GM12878 (cell line): Measurements from ENCODE around the gene TTC39A. TPM values are rescaled to one million over a fixed set of nuclear protein-coding genes. Genes with fewer than 3 reads are reported as not detected.

Experiments used
- ATAC-seq: fragments of 200-7000 bp; cut with Tn5 transposase; 3 replicates; pipeline ENCODE4 v1.9.1; 2020; ENCODE audit warnings: mild to moderate bottlenecking, moderate library complexity
- BruUV-seq: library from RNA; stranded (reverse); fragments of 400-500 nt; replicated peaks from 2 replicates; lab custom pipeline; 2021; lab: Mats Ljungman, UMichigan
- CTCF ChIA-PET: fragments of 300-600 bp; sonication (Branson Sonifier 250); formaldehyde crosslinking; extraction: SDS; loops from one replicate; lab custom pipeline; 2021; ENCODE audit warnings: inconsistent platforms; lab: Yijun Ruan, JAX
- POLR2A ChIA-PET: fragments of 350-600 bp; formaldehyde crosslinking; extraction: SDS; loops from one replicate; lab custom pipeline; 2021; ENCODE audit warnings: inconsistent platforms; lab: Charles Lee
- RAD21 ChIA-PET: fragments of 300-600 bp; sonication (Branson Sonifier 250); formaldehyde crosslinking; loops from one replicate; lab custom pipeline; 2023; ENCODE audit warnings: antibody characterized with exemption; ENCODE audit not compliant: unreplicated experiment; lab: Charles Lee
- SMC1A ChIA-PET: fragments of 300-600 bp; sonication (Branson Sonifier 250); formaldehyde crosslinking; loops from one replicate; lab custom pipeline; 2023; ENCODE audit not compliant: unreplicated experiment, uncharacterized antibody; lab: Charles Lee
- DNase-seq: peaks from one replicate; pipeline ENCODE4 v3.0.0-alpha.2; 2011; ENCODE audit warnings: low read depth, low spot score
- FAIRE-seq: peaks from 3 replicates; lab custom pipeline; 2011; peaks lifted over from hg19 to GRCh38; lab: Jason Lieb, UNC
- H2AFZ ChIP-seq: 2 replicates; pipeline ENCODE4 v1.6.0; 2011; ENCODE audit warnings: low read depth, low read length, control low read depth; ENCODE audit not compliant: control insufficient read depth
- H3K27ac ChIP-seq: 2 replicates; pipeline ENCODE4 v1.5.1; 2011; ENCODE audit warnings: control low read depth; ENCODE audit not compliant: control insufficient read depth, insufficient read depth
- H3K27me3 ChIP-seq, 2 experiments: replicated peaks in 1 of 2; 2 replicates each; pipeline versions ENCODE4 v1.6.0 to v1.6.1; 2011; ENCODE audit warnings: low read length in 1 of 2; ENCODE audit not compliant: control insufficient read depth in 2 of 2, insufficient read depth in 2 of 2
- H3K36me3 ChIP-seq, 2 experiments: 2 replicates each; pipeline ENCODE4 v1.5.1; 2011; ENCODE audit warnings: low read length in 1 of 2; ENCODE audit not compliant: control insufficient read depth in 2 of 2, insufficient read depth in 2 of 2
- H3K4me1 ChIP-seq: 2 replicates; pipeline ENCODE4 v1.6.1; 2011; ENCODE audit warnings: mild to moderate bottlenecking, low read length, moderate library complexity, mixed read lengths; ENCODE audit not compliant: control insufficient read depth, insufficient read depth
- H3K4me2 ChIP-seq: 2 replicates; pipeline ENCODE4 v1.6.0; 2011; ENCODE audit warnings: control low read depth; ENCODE audit not compliant: control insufficient read depth, insufficient read depth
- H3K4me3 ChIP-seq: fragments of 200-600 bp; sonication (generic); 2 replicates; pipeline ENCODE4 v1.5.1; 2016
- H3K79me2 ChIP-seq: 2 replicates; pipeline ENCODE4 v1.6.0; 2011; ENCODE audit warnings: low read length; ENCODE audit not compliant: control insufficient read depth, insufficient read depth
- H3K9ac ChIP-seq: 2 replicates; pipeline ENCODE4 v1.8.0; 2011; ENCODE audit warnings: low read length, control low read depth, mixed read lengths; ENCODE audit not compliant: control insufficient read depth, insufficient read depth
- H3K9me3 ChIP-seq: replicated peaks from 3 replicates; pipeline ENCODE4 v1.5.1; 2011; ENCODE audit warnings: mild to moderate bottlenecking, low read length; ENCODE audit not compliant: control insufficient read depth, insufficient read depth
- H4K20me1 ChIP-seq: 2 replicates; pipeline ENCODE4 v1.6.0; 2011; ENCODE audit not compliant: control insufficient read depth, insufficient read depth
- ASH2L ChIP-seq: fragments of 300-600, 200-600 bp; sonication (generic); IDR thresholded peaks from 2 replicates; pipeline ENCODE4 v1.6.1; 2017; ENCODE audit warnings: low read depth, mild to moderate bottlenecking, borderline replicate concordance
- EZH2 ChIP-seq: IDR thresholded peaks from 2 replicates; pipeline ENCODE4 v1.6.1; 2012; ENCODE audit warnings: low read depth, mild to moderate bottlenecking, control low read depth, inconsistent platforms, low read length, borderline replicate concordance; ENCODE audit not compliant: control insufficient read depth
- PAX5 ChIP-seq: IDR thresholded peaks from 2 replicates; pipeline ENCODE4 v1.6.1; 2011; ENCODE audit warnings: low read depth, low read length, borderline replicate concordance
- PAX8 ChIP-seq: fragments of 450-650 bp; IDR thresholded peaks from 2 replicates; pipeline ENCODE4 v1.6.1; 2017; ENCODE audit warnings: mild to moderate bottlenecking, moderate library complexity
- RCOR1 ChIP-seq: conservative IDR thresholded peaks from 2 replicates; pipeline ENCODE4 v1.6.1; 2012; ENCODE audit warnings: low read depth, low read length, improper control_type of control experiment
- RFX5 ChIP-seq: IDR thresholded peaks from 2 replicates; pipeline ENCODE4 v1.6.1; 2011; ENCODE audit warnings: low read depth, low read length, improper control_type of control experiment
- SREBF1 ChIP-seq: IDR thresholded peaks from 2 replicates; pipeline ENCODE4 v1.6.1; 2012; ENCODE audit warnings: mild to moderate bottlenecking, low read length
- STAT3 ChIP-seq: IDR thresholded peaks from 2 replicates; pipeline ENCODE4 v1.6.1; 2011; ENCODE audit warnings: low read depth, low read length, improper control_type of control experiment
- WGBS: methylation state at CpG from one replicate; pipeline ENCODE4 v1.1.6; 2016; ENCODE audit warnings: low lambda C conversion rate; ENCODE audit not compliant: insufficient replicate concordance, insufficient coverage; ENCODE audit errors: missing lambda C conversion rate; 5-methylcytosine and 5-hydroxymethylcytosine counted together
- in situ Hi-C: fragments of 300-500 bp; cut with MboI; formaldehyde crosslinking; loops from 9 replicates; pipeline ENCODE4 v1.14.3; 2018; ENCODE audit warnings: mixed read lengths
- intact Hi-C: fragments of 100-400 bp; cut with micrococcal nuclease; formaldehyde crosslinking; loops from one replicate; pipeline ENCODE4 v1.14.2; 2022; ENCODE audit not compliant: unreplicated experiment
- polyA plus RNA-seq, 11 experiments: library from polyadenylated mRNA; depleted of rRNA in 4 of 11; unstranded in 6 of 11; stranded (reverse) in 5 of 11; fragments of >200 nt; fragmentation: Nextera tagmentation in 4 of 11; fragmentation: Illumina TruSeq in 1 of 11; extraction: Ambion mirVana in 4 of 11; extraction: Trizol in 1 of 11; gene quantifications; 1 replicate in 1 of 11; 2 replicates in 10 of 11; pipeline versions ENCODE4 v1.2.1 to v1.2.3, GENCODE V29; 2011 to 2016; ENCODE audit warnings: inconsistent platforms in 2 of 11, missing spikeins in 2 of 11, low read depth in 1 of 11
- total RNA-seq, 4 experiments: library from RNA; depleted of rRNA in 3 of 4; stranded (reverse); fragments of >200 nt in 3 of 4; fragmentation: Illumina TruSeq in 1 of 4; extraction: Trizol in 1 of 4; gene quantifications; 2 replicates each; pipeline versions ENCODE4 v1.2.1 to v1.2.3, GENCODE V29; 2013 to 2021
- TF ChIP-seq, protein P1 (sequence below): fragments of 450-650 bp; formaldehyde crosslinking; IDR thresholded peaks from 2 replicates; pipeline ENCODE4 v1.5.0; 2022; ENCODE audit warnings: mild to moderate bottlenecking, missing genetic modification characterization
- TF ChIP-seq, protein P2 (sequence below): IDR thresholded peaks from 2 replicates; pipeline ENCODE4 v1.6.1; 2011; ENCODE audit warnings: mild to moderate bottlenecking, low read depth, low read length, moderate library complexity; ENCODE audit not compliant: insufficient replicate concordance

Gene TTC39A
- total and polyA plus RNA-seq, 10 of the 15 experiments (the other 5 are each of a cell fraction or from before 2014, with no cell fraction given), result 0.18 to 3.0 (median 1.2) TPM

GRCh38 chr1:51330331-51331201 is at the start of gene TTC39A (continued):
- TF ChIP-seq STAT3 (no peak), EZH2 (no peak), PAX8 (no peak), ASH2L (no peak), RFX5 (no peak), RCOR1 (no peak), SREBF1 (no peak)
- TF ChIP-seq, protein P1, sequence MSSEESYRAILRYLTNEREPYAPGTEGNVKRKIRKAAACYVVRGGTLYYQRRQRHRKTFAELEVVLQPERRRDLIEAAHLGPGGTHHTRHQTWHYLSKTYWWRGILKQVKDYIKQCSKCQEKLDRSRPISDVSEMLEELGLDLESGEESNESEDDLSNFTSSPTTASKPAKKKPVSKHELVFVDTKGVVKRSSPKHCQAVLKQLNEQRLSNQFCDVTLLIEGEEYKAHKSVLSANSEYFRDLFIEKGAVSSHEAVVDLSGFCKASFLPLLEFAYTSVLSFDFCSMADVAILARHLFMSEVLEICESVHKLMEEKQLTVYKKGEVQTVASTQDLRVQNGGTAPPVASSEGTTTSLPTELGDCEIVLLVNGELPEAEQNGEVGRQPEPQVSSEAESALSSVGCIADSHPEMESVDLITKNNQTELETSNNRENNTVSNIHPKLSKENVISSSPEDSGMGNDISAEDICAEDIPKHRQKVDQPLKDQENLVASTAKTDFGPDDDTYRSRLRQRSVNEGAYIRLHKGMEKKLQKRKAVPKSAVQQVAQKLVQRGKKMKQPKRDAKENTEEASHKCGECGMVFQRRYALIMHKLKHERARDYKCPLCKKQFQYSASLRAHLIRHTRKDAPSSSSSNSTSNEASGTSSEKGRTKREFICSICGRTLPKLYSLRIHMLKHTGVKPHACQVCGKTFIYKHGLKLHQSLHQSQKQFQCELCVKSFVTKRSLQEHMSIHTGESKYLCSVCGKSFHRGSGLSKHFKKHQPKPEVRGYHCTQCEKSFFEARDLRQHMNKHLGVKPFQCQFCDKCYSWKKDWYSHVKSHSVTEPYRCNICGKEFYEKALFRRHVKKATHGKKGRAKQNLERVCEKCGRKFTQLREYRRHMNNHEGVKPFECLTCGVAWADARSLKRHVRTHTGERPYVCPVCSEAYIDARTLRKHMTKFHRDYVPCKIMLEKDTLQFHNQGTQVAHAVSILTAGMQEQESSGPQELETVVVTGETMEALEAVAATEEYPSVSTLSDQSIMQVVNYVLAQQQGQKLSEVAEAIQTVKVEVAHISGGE, result no peak

- TF ChIP-seq PAX5, result no peak
- TF ChIP-seq, protein P2, sequence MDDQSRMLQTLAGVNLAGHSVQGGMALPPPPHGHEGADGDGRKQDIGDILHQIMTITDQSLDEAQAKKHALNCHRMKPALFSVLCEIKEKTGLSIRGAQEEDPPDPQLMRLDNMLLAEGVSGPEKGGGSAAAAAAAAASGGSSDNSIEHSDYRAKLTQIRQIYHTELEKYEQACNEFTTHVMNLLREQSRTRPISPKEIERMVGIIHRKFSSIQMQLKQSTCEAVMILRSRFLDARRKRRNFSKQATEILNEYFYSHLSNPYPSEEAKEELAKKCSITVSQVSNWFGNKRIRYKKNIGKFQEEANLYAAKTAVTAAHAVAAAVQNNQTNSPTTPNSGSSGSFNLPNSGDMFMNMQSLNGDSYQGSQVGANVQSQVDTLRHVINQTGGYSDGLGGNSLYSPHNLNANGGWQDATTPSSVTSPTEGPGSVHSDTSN, result no peak
- no peak overlapping the region for H3K27ac ChIP-seq
- H3K4me3 ChIP-seq, result no peak overlapping the region
- no peak overlapping the region for H3K9ac ChIP-seq
- H2AFZ ChIP-seq, result no peak overlapping the region
- peaks cover 2% of the 10 kb centered on the region; the same call in 2 of the 3 replicates for H3K9me3 ChIP-seq
- DNase-seq (no peak), FAIRE-seq (no peak), ATAC-seq (no peak)
- H3K4me1 ChIP-seq, result no peaks in the 10 kb centered on the region
- no peaks in the 10 kb centered on the region for H3K79me2 ChIP-seq
- no peaks in the 10 kb centered on the region for H4K20me1 ChIP-seq
- BruUV-seq, result no TSS peak
- H3K27me3 ChIP-seq, result no peaks in the 10 kb centered on the region
- in situ Hi-C loops (no loop called here), intact Hi-C loops (no loop called here)
- SMC1A ChIA-PET, result no interaction called here
- RAD21 ChIA-PET, result no interaction called here
- H3K4me2 ChIP-seq, result no peak overlapping the region
- CTCF ChIA-PET, result no interaction called here
- WGBS, result 97% methylated on average over 6 of the region's 6 CpGs
- peaks cover 3 to 13% of the 10 kb centered on the region in 2 experiments; a peak in 3 of 4 replicates for H3K36me3 ChIP-seq
- POLR2A ChIA-PET, result no interaction called here
These were observed 48.5 kb upstream of the TTC39A start for GRCh38 chr1:51378871-51379270.
